Measurements from ENCODE around the gene GALNT18. TPM values are rescaled to one million over a fixed set of nuclear protein-coding genes. Genes with fewer than 3 reads are reported as not detected.

GALNT18 gene
- total RNA-seq, 2 experiments from 2014 or later = 6.8 to 7.4 TPM

DNA sequence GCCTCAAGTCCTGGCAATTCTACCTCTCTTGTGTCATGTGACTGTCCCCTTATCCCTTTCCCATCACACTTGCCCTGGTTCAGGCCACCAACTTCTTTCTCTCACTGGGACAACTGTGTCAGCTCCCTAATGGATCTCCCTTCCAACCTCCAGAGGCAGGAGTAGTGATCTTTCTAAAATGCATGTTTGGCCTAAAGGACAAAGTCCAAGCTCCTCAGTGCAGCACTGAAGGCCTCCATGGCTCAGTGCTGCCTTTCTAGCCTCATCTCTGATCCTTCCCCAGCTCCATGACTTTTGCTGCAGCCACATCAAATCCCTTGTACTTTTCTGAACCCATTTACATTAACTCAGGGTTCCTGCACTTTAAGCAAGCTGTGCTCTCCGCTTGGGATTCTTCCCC is 349.6 kb downstream of the GALNT18 start:
- no peak for ATAC-seq
- H3K4me1 Mint-ChIP-seq (ENCODE audit: low read depth) = no peaks in the 10 kb centered on the region

DNA sequence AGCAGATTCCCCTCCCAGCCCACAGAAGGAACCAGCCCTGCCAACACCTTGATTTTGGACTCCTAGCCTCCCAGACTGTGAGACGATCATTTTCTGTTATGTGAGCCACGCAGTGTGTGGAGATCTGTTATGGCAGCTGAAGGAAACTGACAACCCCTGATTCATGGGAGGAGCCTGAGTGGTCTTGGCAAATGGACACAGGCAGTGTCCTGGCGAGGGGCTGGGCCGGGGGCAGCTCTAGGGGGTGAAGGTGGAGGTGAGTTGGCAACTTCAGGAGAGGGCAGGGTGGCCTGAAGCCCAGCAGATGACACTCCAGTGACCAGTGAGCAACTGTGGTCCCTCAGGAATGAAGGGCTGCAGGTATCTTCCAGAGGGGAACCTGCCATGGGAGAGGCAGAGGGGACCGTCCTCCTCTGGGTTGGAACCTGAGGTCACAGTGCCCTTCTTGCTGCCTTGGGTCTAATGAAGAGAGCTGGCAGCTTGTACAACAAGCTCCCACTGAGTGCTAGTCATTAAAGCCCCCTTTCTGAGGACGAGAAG is 351.5 kb downstream of the GALNT18 start:
- H3K4me3 Mint-ChIP-seq = no peak overlapping the region
- no peaks in the 10 kb centered on the region for H3K9me3 Mint-ChIP-seq
- ChIA-PET POLR2A (no interaction called here), CTCF (no interaction called here)
- TF ChIP-seq, protein P1, sequence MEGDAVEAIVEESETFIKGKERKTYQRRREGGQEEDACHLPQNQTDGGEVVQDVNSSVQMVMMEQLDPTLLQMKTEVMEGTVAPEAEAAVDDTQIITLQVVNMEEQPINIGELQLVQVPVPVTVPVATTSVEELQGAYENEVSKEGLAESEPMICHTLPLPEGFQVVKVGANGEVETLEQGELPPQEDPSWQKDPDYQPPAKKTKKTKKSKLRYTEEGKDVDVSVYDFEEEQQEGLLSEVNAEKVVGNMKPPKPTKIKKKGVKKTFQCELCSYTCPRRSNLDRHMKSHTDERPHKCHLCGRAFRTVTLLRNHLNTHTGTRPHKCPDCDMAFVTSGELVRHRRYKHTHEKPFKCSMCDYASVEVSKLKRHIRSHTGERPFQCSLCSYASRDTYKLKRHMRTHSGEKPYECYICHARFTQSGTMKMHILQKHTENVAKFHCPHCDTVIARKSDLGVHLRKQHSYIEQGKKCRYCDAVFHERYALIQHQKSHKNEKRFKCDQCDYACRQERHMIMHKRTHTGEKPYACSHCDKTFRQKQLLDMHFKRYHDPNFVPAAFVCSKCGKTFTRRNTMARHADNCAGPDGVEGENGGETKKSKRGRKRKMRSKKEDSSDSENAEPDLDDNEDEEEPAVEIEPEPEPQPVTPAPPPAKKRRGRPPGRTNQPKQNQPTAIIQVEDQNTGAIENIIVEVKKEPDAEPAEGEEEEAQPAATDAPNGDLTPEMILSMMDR (IDR thresholded peaks at IDR 0.05) = no peak
- intact Hi-C loops (cut with micrococcal nuclease) = no loop called here
- DNase-seq (no peak), ATAC-seq (no peak)
- peaks cover 3% of the 10 kb centered on the region for H3K4me1 Mint-ChIP-seq (ENCODE audit: low read depth)
- peaks cover 9% of the 10 kb centered on the region for H3K27me3 Mint-ChIP-seq
- H3K27ac Mint-ChIP-seq = no peak overlapping the region
- H3K36me3 Mint-ChIP-seq (ENCODE audit: low read depth) = no peaks in the 10 kb centered on the region

More for the DNA sequence above, 349.6 kb downstream of the GALNT18 start:
- H3K36me3 Mint-ChIP-seq (ENCODE audit: low read depth) = no peaks in the 10 kb centered on the region
- intact Hi-C loops (cut with micrococcal nuclease) = no loop called here
- H3K27ac Mint-ChIP-seq = no peak overlapping the region
- TF ChIP-seq, protein P1 (IDR thresholded peaks at IDR 0.05) = no peak
- no peak for DNase-seq
- peaks cover 8% of the 10 kb centered on the region for H3K27me3 Mint-ChIP-seq
- CTCF ChIA-PET = interaction anchor here (0.7 to 1.2 kb wide), 2 partner anchors 9 to 244 kb away, joined by 3 to 4 read pairs; no protein-coding TSS in a partner anchor
- no peaks in the 10 kb centered on the region for H3K9me3 Mint-ChIP-seq
- POLR2A ChIA-PET = no interaction called here
- H3K4me3 Mint-ChIP-seq = no peak overlapping the region

DNA sequence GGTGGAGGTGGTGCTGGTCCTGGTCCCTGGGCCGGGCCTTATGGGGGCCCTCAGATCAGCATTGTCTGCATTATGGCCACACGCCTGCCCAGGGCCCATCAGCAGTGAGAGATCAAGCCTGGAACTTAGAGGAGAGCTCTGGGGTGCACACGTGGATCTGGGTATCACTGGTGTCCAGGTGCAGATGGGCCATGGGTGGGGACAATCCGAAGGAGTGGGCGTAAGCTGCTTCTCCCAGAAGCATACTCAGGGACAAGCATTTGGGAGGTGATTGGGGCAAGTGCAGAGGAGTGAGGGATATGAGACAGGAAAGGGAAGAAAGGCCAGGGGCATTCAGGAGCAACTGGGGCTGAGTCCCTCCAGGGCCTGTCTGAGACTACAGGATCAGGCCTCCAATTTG is 353.1 kb downstream of the GALNT18 start:
- Mint-ChIP-seq H3K36me3 (ENCODE audit: low read depth) (no peaks in the 10 kb centered on the region), H3K4me3 (no peak overlapping the region), H3K9me3 (no peaks in the 10 kb centered on the region), H3K27ac (no peak overlapping the region), H3K4me1 (ENCODE audit: low read depth) (peaks cover 3% of the 10 kb centered on the region), H3K27me3 (peaks cover 8% of the 10 kb centered on the region)
- DNase-seq = no peak
- ChIA-PET CTCF (interaction anchor here (1.3 to 2.8 kb wide), 3 partner anchors 230 to 335 kb away, joined by 3 to 14 read pairs (median 5); no protein-coding TSS in a partner anchor), POLR2A (no interaction called here)
- TF ChIP-seq, protein P1 (IDR thresholded peaks at IDR 0.05) = no peak
- intact Hi-C loops (cut with micrococcal nuclease) = no loop called here
- ATAC-seq = no peak

DNA sequence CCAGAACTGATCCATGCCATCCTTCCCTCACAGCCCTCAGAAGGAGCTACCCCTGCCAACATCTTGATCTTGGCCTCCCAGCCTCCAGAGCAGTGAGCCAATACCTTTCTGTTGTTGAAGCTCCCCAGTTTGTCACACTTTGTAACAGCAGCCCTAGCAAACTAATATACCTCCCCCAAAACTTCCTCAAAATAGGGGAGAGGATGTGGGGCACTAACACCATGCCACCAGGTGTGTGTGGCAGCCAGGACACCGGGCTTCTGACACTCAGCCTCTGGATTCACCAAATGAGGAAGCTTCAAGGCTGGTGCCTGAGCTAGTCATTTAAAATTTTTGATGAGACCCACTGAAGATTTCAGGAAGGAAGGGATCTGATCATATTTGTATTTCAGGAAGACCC is 353.7 kb downstream of the GALNT18 start:
- ChIA-PET POLR2A (no interaction called here), CTCF (interaction anchor here (1.3 to 2.8 kb wide), 3 partner anchors 229 to 334 kb away, joined by 3 to 14 read pairs (median 5); no protein-coding TSS in a partner anchor)
- peaks cover 3% of the 10 kb centered on the region for H3K4me1 Mint-ChIP-seq (ENCODE audit: low read depth)
- ATAC-seq (no peak), DNase-seq (no peak)
- peaks cover 11% of the 10 kb centered on the region for H3K27me3 Mint-ChIP-seq
- no peak overlapping the region for H3K27ac Mint-ChIP-seq
- H3K4me3 Mint-ChIP-seq = no peak overlapping the region
- TF ChIP-seq, protein P1 (IDR thresholded peaks at IDR 0.05) = no peak
- H3K9me3 Mint-ChIP-seq = no peaks in the 10 kb centered on the region
- intact Hi-C loops (cut with micrococcal nuclease) = no loop called here
- no peaks in the 10 kb centered on the region for H3K36me3 Mint-ChIP-seq (ENCODE audit: low read depth)

DNA sequence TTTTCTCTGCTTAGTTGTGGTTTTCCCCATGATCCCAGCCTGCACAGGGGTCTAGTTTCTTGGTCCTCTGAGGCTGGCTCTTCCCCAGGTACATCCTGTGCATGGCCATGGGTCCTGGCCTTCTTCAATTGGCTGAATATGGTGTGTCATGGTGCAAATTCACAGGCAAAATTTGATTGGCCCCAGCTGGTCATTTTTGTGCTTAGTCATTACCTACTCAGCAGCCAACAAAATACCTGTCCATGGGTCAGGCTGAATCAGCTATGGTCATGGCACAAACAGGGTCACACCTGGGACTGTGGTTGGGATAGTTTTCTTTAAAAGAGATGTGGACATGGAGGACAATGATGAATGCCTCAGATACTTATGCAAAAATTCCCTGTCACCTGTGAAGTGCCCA is 354.5 kb downstream of the GALNT18 start:
- H3K27me3 Mint-ChIP-seq = peaks cover 11% of the 10 kb centered on the region
- no peak overlapping the region for H3K4me3 Mint-ChIP-seq
- peaks cover 3% of the 10 kb centered on the region for H3K4me1 Mint-ChIP-seq (ENCODE audit: low read depth)
- POLR2A ChIA-PET = no interaction called here
- no peak for ATAC-seq
- H3K9me3 Mint-ChIP-seq = no peaks in the 10 kb centered on the region
- DNase-seq = no peak
- H3K36me3 Mint-ChIP-seq (ENCODE audit: low read depth) = no peaks in the 10 kb centered on the region
- TF ChIP-seq, protein P1 (IDR thresholded peaks at IDR 0.05) = no peak
- no peak overlapping the region for H3K27ac Mint-ChIP-seq
- intact Hi-C loops (cut with micrococcal nuclease) = no loop called here
- CTCF ChIA-PET = interaction anchor here (0.6 to 2.8 kb wide), 7 partner anchors 10 to 520 kb away, joined by 3 to 14 read pairs (median 3); no protein-coding TSS in a partner anchor
